GM21367 (cell line): Measurements from ENCODE around the gene KIF18B.

Experiments
- ATAC-seq: cut with Tn5 transposase; IDR thresholded peaks from one replicate; pipeline ENCODE4 v1.9.1; 2021; ENCODE audit not compliant: unreplicated experiment

KIF18B gene

DNA sequence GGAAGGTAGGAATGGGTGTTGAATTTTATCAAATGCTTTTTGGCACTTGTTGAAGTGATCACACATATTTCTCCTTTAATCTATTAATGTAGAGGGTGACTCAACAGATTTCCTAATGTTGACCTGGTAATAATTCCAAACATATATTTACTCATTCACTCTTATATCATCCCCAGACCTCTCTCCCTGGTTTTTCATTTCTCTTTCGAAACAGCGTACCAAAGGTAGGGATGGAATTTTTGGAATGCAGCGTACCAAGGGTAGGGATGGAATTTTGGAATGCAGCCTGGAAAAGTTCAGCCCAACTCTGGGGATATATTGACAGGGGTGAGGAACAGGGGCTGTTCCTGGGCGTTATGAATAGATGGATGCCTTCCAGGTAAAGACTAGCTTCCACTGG, 7.3 kb downstream of the KIF18B start:
- ATAC-seq: no peak

DNA sequence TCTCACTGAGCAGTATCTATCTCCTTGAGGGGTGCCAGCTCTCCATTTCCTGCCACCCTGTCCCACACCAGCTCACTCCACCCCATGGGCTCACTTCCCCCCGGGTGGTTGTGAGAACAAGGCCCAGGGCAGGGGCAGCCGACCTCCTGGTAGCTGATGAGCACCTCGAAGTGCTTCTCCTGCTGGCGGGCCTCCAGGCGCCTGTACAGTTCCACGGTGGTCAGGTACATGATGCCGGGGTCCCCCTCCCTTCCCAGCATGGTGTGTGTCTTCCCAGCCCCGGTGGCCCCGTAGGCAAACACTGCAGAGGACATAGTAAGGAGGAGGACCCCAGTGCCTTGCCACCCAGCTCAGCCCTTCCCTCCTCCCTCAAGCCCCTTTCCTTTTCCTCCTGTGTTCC, 12.5 kb downstream of the KIF18B start:
- ATAC-seq: no peak

DNA sequence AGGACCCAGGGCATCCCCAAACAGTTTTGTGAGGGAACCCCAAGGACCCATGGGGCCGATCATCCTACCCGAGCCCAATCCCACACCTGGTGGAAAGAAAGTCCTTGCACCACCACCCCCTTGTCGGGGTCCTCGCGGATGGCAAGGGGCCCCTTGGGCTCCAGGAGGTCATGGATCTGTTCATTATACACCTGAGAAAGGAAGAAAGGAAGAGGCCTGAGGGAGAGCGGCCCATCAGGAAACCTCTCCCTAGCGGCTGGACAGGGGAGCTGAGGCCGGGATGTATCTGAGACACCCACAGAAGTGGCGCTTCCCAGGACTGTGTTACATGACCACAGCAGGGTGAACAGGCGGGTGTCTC, 12.8 kb downstream of the KIF18B start:
- no peak for ATAC-seq

DNA sequence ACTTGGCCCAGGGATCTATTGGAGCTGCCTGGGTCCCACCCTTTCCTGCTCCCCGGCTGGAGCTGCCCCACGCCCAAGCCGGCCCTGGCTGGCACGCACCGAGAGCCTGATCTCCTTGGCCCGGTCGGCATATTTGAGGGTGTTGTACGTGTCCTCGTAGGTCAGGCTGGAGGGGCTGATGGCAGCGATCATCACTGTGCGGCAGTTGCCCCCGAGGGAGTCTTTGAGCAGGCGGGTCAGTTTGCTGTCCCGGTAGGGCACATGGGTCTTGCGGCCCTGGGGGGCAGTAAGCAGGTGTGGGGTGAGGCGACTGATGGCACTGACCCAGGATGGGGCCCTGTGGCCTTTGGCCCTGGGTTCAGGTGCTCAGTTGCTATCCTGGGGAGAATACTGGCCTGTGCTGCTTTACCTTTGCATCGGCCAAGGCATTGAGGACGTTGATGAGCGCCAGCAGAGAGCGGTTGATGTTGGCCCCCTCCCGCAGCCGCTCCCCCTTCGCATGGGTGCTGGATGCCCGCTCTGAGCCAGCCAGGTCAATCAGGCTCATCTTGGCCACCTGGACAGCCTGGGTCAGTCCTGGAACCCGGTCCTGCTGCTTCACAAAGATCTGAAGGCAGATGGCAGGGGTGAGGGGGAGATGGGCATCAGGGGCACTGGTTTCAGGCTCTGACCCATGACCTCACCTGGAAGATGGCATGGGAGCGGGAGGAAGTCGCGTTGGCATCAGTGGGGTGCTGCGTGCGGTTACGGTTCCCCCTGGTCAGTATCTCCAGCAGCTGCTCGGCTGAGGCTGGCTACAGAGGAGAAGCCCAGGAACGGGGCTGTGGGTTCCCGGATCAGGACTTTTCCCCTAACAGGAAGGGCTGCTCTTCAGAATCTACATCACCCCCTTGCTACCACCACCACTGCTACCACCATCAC, 13.5 kb downstream of the KIF18B start:
- ATAC-seq: no peak

DNA sequence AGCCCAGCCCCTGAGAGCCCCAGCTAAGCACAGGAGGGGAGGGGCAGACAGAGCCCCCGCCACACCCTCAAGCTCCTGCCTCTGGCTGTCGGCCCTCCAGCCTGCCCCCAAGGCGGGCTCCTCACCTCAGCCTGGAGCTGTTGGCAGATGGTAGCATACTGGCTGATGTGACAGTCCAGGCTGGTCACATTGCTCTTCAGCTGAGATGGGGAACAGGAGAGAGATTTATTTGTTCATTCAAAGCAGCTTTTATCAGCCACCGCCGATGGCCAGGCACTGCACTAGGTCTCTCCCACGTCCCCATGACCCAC, 14.8 kb downstream of the KIF18B start:
- no peak for ATAC-seq

DNA sequence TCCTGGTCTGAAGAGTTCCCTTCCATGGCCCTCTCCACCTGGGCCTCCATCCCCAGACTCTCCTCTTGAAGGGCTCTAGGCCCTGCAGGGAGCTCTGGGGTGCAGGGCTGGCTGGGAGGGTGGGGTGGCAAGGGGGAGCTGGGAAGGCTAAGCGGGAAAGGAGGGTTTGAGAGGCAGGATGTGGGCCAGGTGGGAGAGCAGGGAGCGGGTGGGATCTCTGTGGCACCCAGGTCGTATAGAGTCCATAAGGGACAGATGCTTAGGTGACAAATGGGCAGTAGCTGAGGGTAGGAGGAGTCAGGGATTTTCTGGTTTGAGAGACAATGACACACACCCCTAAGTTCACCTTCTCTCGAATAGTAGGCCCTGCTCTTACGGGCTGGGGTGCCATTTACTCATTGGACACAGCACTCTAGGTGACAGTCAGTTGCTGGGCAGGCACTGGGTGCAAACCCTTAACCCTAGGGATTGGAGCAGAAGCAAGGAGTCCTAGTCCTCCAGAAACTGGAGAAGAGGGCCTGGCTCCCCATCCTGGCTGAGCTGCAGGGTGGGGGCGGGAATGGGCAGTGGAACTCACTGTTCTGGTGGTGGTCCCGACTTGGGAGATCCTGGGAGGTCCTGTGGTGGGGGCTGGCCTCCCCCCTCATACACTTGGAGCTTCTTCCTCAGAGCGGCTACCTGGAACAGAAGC, 15.3 kb downstream of the KIF18B start:
- ATAC-seq: no peak

DNA sequence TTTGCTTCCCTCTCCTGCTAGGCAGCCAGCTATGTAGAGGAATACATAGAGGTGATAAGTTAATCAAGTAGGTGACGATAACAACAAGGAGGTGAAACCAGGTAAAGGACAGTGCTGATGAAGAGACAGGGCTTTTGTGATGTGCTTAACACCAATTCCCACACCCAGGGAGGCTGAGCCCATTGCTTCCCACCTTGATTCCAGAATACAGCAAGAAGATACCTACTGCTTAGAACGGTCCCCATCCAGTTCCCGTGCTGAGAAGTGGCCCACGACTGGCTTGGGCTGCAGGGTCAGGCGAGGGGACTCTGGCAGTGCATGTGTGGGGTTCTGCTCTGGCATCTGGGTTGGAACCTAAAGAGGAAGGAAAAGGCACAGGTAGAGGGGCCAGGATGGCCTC, 16.2 kb downstream of the KIF18B start:
- ATAC-seq: no peak

DNA sequence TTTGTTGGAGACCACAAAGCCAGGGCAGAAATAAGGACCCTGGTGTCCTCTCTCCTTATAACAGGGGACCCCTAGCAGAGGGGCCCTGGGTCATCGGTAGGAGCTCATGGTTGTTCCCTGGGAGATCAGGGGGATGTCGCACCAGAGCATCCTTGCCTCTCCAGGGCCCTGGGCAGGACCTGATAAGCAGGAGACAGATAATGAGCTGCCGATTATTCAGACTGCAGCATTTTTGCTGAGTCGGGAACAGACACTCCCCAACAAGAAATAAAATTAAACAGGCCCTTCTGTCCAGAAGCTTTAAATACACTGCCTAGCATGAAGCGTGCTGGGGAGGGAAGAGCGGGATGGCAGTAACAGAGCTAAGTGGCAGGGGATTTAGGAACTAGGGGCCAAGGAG, 16.9 kb downstream of the KIF18B start:
- no peak for ATAC-seq

DNA sequence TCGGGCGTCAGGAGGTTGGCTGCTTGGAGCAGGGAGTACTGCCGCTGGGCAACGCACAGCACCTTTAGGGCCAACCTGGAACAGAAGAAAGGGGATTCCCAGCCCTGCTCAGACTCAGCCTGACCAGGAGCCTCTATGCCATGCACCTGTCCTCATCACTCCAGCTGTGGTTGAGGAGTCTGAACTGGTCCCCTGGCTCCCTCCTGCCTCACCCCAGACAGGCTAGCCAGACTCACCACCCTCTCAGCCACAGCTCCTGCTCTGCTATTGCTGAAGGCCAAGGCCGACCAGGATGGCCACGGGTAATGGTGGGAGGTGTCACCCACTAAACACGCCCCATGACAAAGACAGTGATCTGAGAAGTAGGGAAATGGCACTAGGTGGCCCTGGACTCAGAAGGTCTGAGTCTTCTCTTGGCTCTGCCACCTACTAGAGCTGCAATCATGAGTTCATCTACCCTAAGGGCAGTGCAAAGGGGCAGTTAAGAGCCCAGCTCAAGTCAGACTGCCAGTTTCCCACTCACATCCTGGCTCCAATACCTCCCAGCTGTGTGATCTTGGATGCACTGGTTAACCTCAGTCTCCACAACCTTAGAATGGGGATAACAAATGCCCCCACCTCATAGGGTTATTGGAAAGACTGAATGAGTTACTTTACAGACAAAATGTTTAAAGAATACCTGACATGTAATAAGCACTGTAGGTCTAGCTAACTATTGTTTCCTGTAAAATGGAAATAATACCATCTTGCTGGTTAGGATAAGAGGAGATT, 18.4 kb downstream of the KIF18B start:
- no peak for ATAC-seq

DNA sequence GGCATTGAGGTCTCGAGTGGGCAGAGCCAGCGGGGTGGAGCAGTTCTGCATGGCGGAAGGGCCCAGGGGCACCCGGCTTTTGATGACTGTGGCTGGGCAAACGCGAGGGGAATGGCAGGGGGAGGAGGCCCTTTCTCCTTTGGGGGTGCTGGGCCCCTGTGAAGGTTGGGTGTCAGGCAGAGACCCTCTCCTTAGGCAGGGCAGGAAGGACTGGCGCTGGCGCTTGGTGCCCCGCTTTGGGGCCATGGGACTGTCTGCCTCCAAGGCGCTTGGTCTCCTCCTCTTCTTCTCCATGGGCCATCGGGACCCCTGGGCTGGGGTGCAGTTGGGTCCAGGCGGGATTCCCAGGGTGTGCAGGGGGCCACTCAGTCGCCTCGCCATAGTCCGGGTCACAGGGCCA, 19.4 kb downstream of the KIF18B start:
- ATAC-seq: no peak

DNA sequence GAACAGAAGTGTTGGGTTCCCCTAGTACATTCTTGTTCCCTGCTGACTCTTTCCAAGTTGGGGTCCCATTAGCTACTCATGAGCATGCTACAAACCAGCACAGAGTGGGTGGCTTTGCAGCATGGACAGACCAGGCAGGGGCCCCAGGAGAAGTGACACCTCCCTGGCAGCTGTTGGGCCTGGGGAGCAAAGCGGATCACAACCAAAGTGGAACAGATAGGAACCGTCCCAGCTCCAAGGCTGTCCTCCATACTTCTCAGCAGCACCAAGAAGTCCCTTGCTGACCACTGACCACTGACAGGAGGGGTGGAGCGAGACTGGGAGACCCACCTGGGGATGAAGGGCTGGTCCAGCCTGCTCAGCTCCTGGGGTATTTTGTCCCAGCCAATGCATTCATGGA, 19.9 kb downstream of the KIF18B start:
- no peak for ATAC-seq

DNA sequence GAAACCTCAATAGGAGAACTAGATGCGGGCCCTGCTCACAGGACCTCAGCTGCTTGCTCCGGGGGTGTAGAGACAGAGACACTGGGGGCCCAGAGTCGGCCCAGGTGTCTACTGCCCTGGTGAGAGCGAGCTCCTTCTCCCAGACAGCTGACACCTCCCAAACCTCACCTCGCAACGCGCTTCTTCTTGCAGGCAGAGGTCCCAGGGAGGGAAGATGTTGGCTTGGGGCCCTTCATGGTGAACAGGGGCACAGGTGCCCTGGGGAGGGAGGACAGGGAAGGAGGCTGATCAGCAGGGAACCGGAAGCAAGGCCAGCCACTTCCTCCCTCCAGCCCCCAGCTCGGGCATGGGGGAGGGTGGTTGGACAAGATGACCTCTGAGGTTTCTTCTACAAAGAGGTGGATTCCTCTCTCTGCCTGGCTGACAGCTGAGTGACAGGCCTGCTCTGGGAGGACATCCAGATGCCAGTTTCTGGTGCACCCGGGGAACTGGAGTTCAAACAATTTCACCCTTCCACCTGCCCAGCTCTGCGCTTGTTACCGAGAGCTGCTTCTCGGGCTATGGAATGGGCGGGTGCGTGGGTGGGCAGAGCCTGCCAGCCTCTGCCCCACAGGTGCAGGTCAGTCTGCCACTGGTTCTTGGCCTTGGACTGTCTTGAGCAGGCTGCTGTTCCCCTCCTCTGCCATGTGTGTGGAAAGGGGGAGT, 20.6 kb downstream of the KIF18B start:
- ATAC-seq: no peak

DNA sequence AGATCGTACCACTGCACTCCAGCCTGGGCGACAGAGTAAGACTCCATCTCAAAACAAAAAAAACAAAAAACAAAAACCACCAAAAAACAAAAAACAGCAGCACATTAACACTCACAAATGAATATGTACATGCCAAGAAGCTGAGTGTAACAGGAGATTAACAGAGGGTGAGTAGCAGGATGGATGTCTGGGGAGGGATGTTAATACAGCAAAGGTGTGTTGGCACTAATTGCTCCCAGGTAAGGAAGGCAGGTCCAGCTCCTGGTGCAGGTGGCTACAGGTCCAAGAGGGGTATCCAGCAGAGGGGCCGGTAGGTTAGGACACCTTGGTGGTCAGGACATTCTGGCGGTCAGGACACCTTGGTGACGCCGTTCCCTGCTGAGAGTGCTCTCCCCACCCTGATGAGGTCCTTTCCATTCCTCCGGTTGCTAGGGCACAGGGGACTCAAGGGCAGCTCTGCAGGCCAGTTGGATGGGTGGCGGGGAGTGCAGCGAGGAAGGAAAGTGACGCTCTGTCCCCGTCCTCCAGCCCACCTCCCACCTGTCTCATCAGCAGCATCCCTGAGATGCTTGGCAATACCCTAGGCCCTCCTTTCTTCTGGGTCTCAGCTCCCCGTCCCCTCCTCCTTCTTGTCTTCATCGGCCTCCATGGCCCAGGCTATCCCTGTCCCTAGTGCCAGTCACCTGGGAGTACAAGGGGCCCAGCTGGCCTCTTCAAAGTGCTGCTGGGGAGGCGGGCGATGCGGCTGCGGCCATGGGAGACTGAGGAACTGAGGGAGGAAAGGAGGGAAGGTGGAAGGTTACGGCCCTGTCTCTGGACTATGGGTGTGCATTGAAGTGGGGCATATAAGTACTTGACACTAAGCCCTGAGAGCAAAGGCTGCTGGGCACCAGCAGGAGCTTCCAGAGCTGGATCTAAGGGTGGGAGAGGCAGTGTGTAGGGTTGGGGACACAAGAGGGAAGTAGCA, 21.6 kb downstream of the KIF18B start:
- ATAC-seq: no peak

DNA sequence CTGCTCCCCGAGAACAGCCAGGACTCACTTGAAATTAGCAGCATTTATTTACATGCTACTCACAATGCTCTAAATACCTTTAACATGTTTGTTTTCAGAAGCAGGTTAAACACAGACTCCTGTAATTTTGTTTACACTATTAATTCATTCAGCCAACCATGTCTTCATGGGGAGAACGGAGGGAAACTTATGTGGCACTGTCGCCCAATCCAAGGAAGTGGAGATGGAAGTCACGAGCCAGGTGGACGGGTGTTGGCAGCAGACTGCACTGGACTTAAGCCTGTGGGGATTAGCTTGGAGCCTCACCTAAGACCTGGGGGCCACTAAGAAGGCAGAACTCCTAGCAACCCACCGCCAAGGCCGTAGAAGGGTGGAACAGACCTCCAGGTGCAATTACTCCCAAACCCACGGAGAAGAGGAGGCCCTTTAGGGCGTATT, 23.4 kb downstream of the KIF18B start:
- no peak for ATAC-seq

DNA sequence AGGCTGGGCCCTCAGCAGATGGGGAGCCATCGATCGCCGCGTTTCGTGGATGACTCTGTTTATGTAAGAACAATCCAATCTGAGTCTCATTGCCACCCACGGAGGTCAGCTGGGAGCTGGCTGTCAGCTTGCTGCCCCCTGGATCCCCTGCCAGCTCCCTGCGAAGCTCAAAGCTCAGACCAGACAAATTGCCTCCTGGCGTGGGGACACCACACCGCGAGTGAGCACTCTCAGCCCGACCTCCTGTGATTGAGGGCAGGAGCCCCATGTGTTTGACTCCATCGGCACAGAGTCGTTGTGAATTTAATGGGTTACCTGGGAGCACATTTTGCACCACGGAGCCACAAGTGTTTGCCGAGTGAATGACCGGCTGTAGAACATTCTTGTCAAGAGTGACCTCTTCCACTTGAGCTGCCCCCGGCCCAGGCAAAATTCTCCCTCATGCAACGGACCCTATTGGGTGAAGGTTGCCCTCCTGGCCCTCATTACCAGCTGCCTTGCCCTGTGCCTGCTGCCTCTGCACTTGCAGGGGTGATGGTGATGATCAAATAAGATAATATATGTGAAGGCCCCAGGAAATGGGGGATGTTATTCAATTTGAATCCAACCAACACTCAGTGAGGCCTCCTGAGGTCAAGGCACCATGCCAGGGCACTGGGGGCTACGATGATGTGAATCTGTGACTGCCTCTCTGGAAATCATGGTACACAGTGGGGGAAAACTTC, 24.7 kb downstream of the KIF18B start:
- no peak for ATAC-seq

DNA sequence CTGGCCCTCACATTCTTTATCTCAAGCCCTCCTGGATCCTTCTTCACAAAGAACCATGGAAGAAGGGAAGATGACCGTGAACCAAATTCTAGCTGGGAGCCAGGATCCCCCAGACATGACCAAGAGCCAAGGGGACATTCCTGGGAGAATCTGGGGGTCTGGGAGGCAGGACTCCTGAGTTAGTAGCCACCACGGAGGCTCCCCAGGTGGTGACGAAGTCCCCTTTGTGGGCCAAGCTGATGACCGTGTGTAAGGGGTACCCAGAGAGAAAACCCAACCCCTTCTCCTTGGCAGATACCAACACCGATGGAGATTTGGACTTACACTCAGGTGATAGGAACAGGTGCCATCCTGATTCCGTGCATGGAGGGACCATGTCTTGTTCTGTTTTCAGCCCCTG, 25.4 kb downstream of the KIF18B start:
- ATAC-seq: no peak

DNA sequence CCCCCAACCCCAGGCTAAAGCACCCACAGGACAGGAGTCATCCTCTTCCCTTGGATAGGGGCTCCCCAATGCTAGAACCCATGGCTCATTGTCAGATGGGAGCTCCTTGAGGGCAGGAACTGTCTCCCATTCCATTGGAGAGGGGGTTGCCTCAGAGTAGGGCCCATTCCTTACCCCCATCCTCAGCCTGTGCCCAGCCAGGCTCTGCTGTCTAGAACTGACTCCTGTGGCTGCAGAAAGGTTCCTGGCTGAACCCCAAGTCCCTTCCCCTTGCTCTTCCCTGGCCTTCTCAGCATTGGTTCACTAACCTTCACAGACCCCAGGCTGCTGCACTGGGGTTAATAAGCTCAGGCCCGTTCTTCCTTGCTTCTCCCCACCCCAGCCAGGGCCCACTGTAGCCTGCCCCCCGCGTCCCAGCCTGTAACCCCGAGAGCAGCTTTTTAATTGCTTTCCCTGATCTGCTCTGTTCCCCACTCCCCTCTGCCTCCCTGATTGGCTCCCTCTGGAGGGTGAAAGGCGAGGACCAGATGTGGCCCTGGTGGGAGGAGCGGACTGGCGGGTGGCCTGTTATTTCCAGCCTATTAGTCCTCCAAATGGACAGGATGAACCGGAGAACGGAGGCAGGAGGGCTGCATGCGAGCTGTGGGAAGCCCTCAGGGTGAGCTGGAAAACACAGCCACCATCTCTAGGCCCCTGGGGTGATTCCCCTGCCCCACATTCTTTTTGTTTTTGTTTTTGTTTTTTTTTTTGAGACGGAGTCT, 26.3 kb downstream of the KIF18B start:
- no peak for ATAC-seq

DNA sequence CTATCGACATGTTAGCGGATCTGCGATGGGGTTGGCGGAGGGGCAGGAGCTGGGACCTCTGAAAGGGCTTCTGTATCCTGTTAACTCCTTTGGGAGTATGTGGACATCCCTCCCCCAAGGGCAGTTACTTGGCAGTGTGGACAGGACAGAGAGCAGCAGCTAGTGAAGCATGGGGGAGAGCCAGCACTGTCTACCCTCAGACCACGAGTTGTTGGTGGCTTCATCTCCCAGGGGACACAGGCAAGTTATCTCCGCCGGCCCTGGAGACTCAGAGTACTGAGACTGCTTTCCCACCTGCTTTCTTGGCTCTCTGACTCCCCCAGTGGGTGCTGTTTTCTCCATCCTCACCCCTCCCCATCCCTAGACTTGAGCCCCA, 27.0 kb downstream of the KIF18B start:
- no peak for ATAC-seq
